Endothelial cell of umbilical vein (primary cell): ENCODE measurements around the gene NUSAP1.

ENCODE experiments used
- FOS ChIP-seq: IDR thresholded peaks from 2 replicates; pipeline ENCODE4 v1.6.1; 2011; ENCODE audit warnings: mild to moderate bottlenecking, low read length, moderate library complexity, borderline replicate concordance; ENCODE audit not compliant: insufficient read depth
- TF ChIP-seq, protein P1 (sequence below), 2 donors: IDR thresholded peaks; 1 replicate in 1 of 2; 2 replicates in 1 of 2; pipeline ENCODE4 v1.5.1; 2011; ENCODE audit warnings: low read length in 2 of 2, mild to moderate bottlenecking in 2 of 2, moderate library complexity in 2 of 2, control low read depth in 1 of 2, inconsistent platforms in 1 of 2, low read depth in 1 of 2; ENCODE audit not compliant: insufficient read depth in 1 of 2; ENCODE audit errors: extremely low read depth in 1 of 2

DNA sequence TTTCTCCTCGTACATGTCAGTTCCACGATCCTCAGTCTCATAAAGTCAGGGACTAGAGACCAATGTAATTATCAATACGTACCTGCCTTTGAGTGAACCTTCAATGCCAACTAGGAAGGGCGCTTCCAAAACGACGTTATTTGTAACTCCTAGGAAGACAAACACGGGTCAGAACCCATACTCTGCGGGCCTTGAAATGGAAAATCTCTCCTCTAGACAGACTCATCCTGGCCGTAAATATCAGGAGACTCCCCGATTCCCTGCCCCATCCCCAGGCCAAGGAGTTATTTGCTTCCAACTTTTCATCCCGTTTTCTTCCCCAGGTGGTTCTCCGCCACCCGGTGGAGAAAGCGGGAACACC is 868 bp upstream of the NUSAP1 start:
- TF ChIP-seq FOS: no peak
- TF ChIP-seq, protein P1, sequence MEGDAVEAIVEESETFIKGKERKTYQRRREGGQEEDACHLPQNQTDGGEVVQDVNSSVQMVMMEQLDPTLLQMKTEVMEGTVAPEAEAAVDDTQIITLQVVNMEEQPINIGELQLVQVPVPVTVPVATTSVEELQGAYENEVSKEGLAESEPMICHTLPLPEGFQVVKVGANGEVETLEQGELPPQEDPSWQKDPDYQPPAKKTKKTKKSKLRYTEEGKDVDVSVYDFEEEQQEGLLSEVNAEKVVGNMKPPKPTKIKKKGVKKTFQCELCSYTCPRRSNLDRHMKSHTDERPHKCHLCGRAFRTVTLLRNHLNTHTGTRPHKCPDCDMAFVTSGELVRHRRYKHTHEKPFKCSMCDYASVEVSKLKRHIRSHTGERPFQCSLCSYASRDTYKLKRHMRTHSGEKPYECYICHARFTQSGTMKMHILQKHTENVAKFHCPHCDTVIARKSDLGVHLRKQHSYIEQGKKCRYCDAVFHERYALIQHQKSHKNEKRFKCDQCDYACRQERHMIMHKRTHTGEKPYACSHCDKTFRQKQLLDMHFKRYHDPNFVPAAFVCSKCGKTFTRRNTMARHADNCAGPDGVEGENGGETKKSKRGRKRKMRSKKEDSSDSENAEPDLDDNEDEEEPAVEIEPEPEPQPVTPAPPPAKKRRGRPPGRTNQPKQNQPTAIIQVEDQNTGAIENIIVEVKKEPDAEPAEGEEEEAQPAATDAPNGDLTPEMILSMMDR (IDR thresholded peaks at IDR 0.05; ENCODE audit: extremely low read depth in 1 of 2, insufficient read depth in 1 of 2, low read depth in 1 of 2, low read length in 2 of 2): peak in 1 of 2 donors; percentile 72
